Right lobe of liver (tissue), 6 donors: Measurements from ENCODE around the gene ARHGEF19. TPM values are rescaled to one million over a fixed set of nuclear protein-coding genes. Genes with fewer than 3 reads are reported as not detected.
"Not testable (repeated sequence)": the region's sequence is repeated elsewhere in the genome, so short reads cannot be mapped to it uniquely, and the experiment has no call there.

Experiments
- ATAC-seq, 4 donors: fragments of 200-7000 bp; cut with Tn5 transposase; one replicate each; pipeline ENCODE4 v1.9.1; 2020; ENCODE audit warnings: mild to moderate bottlenecking in 4 of 4, moderate library complexity in 4 of 4
- DNase-seq, 3 donors: peaks; one replicate each; pipeline ENCODE4 v3.0.0-alpha.2; 2020
- H3K27ac ChIP-seq, 3 donors: fragments of 200-600 bp; one replicate each; pipeline ENCODE4 v1.8.0; 2022
- H3K27me3 ChIP-seq, 2 donors: fragments of 200-600 bp; one replicate each; pipeline ENCODE4 v1.8.0; 2022
- H3K36me3 ChIP-seq, 4 donors: fragments of 200-600 bp; sonication (generic) in 1 of 4; one replicate each; pipeline versions ENCODE4 v1.5.1 to v1.8.0; 2017 to 2022; ENCODE audit warnings: control low read depth in 1 of 4
- H3K4me1 ChIP-seq, 4 donors: fragments of 200-600 bp; sonication (generic) in 1 of 4; one replicate each; pipeline versions ENCODE4 v1.5.1 to v1.8.0; 2017 to 2022; ENCODE audit warnings: control low read depth in 1 of 4
- H3K4me3 ChIP-seq, 3 donors: fragments of 200-600 bp; one replicate each; pipeline ENCODE4 v1.8.0; 2022
- H3K9me3 ChIP-seq, 4 donors: fragments of 200-600 bp; sonication (generic) in 1 of 4; one replicate each; pipeline versions ENCODE4 v1.5.1 to v1.8.0; 2017 to 2022; ENCODE audit warnings: control low read depth in 1 of 4
- POLR2A ChIP-seq: fragments of 450-650 bp; IDR thresholded peaks from one replicate; pipeline ENCODE4 v1.6.1; 2017; ENCODE audit warnings: antibody characterized with exemption, mild to moderate bottlenecking
- WGBS: methylation state at CpG from one replicate; pipeline ENCODE4 v1.1.6; 2018; ENCODE audit warnings: low coverage, low lambda C conversion rate; ENCODE audit not compliant: insufficient coverage; ENCODE audit errors: missing lambda C conversion rate; 5-methylcytosine and 5-hydroxymethylcytosine counted together
- intact Hi-C, 2 donors: fragments of 100-400 bp; cut with DNase I; formaldehyde crosslinking; loops; one replicate each; pipeline versions ENCODE4 v1.11.2 to v1.14.1; 2022
- total RNA-seq, 6 experiments: library from RNA; depleted of rRNA in 2 of 6; stranded (reverse); fragments of >200 nt in 2 of 6; fragmentation: NEBNext Ultra II Directional in 3 of 6; extraction: Animal tissue kit (Norgen Biotek cat#: 25700) in 3 of 6; gene quantifications; one replicate each; pipeline versions ENCODE4 v1.1.0 to v1.2.4, GENCODE V29; 2016 to 2023
- TF ChIP-seq, protein P1 (sequence below), 4 donors: fragments of 200-600 bp in 3 of 4; fragments of 450-650 bp in 1 of 4; IDR thresholded peaks; one replicate each; pipeline versions ENCODE4 v1.5.1 to v1.8.0; 2016 to 2022; ENCODE audit warnings: antibody characterized with exemption in 4 of 4, mild to moderate bottlenecking in 2 of 4
- donor health status: DM: no; HTN: yes; CAD: no.
- donor health status: DM: no; HTN: no; CAD: no.
- donor health status: DM: no; HTN: no; CAD: no.
- donor health status: DM: no; HTN: yes; CAD: no.
- donor health status: DM: no; HTN: yes; CAD: no.

ARHGEF19 gene
- total RNA-seq, 6 experiments from 2014 or later = 0.31 to 2.8 (median 1.5) TPM

DNA sequence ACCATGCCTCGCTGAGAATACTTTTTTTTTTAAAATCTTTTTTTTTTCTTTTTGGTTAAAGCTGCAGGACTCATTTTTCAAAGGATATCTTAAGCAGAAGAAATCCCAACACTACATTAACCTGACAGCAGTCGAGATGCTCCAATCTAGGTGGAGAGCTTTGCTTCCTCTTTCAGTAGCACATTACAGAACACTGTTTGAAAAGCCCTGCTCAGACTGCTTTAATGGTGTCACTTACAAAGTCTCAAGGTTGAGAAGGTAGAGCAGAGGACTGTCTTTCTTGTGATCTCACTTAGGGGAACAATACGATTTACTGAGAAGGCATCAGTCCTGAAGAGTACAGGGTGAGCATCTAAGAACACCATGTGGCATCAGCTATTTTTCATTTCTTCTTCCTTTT, 45.5 kb upstream of the ARHGEF19 start:
- Histone ChIP-seq H3K27ac (no peak overlapping the region), H3K4me1 (peaks cover 0 to 14% (median 8%) of the 10 kb centered on the region in 4 donors), H3K27me3 (no peaks in the 10 kb centered on the region), H3K4me3 (no peak overlapping the region), H3K9me3 (no peaks in the 10 kb centered on the region), H3K36me3 (peaks cover 0 to 17% (median 1%) of the 10 kb centered on the region in 4 donors)
- ATAC-seq = no peak
- 98% methylated on average over 3 of the region's 3 CpGs for whole genome bisulfite sequencing
- intact Hi-C loops = loop anchor here in 1 of 2 donors (10.0 kb wide), 1 partner anchor 97 kb away; the partner anchor contains the start of gene FBXO42
- DNase-seq = no peak
- no peak for TF ChIP-seq POLR2A
- TF ChIP-seq, protein P1, sequence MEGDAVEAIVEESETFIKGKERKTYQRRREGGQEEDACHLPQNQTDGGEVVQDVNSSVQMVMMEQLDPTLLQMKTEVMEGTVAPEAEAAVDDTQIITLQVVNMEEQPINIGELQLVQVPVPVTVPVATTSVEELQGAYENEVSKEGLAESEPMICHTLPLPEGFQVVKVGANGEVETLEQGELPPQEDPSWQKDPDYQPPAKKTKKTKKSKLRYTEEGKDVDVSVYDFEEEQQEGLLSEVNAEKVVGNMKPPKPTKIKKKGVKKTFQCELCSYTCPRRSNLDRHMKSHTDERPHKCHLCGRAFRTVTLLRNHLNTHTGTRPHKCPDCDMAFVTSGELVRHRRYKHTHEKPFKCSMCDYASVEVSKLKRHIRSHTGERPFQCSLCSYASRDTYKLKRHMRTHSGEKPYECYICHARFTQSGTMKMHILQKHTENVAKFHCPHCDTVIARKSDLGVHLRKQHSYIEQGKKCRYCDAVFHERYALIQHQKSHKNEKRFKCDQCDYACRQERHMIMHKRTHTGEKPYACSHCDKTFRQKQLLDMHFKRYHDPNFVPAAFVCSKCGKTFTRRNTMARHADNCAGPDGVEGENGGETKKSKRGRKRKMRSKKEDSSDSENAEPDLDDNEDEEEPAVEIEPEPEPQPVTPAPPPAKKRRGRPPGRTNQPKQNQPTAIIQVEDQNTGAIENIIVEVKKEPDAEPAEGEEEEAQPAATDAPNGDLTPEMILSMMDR (IDR thresholded peaks at IDR 0.05) = no peak

DNA sequence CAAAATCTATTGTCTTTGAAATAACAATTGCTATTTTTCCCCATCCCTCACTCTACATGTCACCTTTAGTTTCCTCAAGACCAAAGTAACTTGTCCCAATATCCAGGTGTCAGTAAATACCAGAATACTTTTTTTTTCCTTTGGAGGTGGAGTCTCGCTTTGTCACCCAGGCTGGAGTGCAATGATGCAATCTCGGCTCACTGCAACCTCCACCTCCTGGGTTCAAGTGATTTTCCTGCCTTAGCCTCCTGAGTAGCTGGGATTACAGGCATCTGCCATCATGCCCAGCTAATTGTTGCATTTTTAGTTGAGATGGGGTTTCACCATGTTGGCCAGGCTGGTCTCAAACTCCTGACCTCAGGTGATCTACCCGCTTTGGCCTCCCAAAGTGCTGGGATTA, 45.1 kb upstream of the ARHGEF19 start:
- H3K9me3 ChIP-seq, H3K27ac ChIP-seq, H3K27me3 ChIP-seq, DNase-seq, H3K4me3 ChIP-seq, ATAC-seq: not testable (repeated sequence)
- Histone ChIP-seq H3K36me3 (peaks cover 0 to 17% (median 2%) of the 10 kb centered on the region in 4 donors), H3K4me1 (peaks cover 0 to 14% (median 8%) of the 10 kb centered on the region in 4 donors)
- WGBS = 93% methylated on average over 1 of the region's 3 CpGs
- intact Hi-C loops = loop anchor here in 1 of 2 donors (10.0 kb wide), 1 partner anchor 97 kb away; the partner anchor contains the start of gene FBXO42

DNA sequence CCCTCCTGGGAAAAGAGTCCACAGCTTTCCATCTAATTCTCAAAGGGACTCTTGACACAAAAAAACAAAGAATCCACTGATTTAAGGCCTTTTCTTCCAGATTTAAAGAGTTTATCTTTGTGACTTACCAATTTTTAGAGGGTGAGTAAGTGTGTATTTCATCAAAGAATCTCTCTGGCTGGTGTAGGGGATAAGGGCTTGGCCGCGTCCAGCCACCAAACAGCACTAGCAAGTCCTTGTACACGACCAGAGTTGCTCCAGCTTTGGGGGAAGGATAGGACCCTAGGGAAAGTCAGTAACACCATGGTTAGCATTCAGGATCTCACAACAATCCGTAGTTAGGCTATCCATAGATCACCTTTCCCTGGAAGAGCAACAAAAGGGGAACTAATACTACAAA, 44.0 kb upstream of the ARHGEF19 start:
- ATAC-seq (no peak), DNase-seq (no peak)
- Histone ChIP-seq H3K9me3 (no peaks in the 10 kb centered on the region), H3K4me3 (no peak overlapping the region), H3K4me1 (peaks cover 0 to 14% (median 8%) of the 10 kb centered on the region in 4 donors), H3K36me3 (peaks cover 0 to 24% (median 2%) of the 10 kb centered on the region in 4 donors), H3K27ac (no peak overlapping the region), H3K27me3 (no peaks in the 10 kb centered on the region)
- WGBS = 88% methylated on average over 3 of the region's 4 CpGs
- TF ChIP-seq, protein P1 (IDR thresholded peaks at IDR 0.05) = no peak
- TF ChIP-seq POLR2A = no peak
- intact Hi-C loops = loop anchor here in 1 of 2 donors (10.0 kb wide), 1 partner anchor 98 kb away; the partner anchor contains the start of gene FBXO42

DNA sequence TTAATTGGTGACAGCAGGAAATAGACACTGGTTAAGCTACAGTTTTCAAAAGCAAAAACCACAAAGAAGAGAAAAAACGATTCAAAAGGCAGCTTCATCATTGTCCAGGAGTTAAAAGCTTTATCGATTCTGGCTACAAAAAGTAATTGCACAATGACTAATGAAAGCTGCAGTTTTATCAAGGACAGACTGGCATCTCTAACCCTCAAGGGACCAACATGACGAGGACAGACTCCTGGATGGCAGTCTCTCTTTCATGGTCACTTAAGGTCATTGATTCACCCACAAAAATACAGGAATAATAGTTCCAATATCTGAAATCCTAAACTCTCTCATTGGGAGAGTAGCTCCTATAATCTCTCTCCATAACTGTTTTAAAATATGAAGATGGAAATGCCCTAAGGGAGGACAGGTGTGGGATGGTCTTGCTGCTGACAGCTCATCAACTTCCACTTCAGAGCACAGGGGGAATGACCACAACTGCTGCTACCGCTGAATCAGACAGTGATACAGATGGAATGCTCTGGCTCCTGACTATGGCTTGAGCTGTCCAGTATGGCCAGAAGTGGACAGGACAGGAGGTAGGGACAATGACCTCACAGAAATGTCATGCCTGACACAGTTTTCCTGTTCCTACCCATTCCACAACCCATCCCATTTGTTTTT, 41.9 kb upstream of the ARHGEF19 start:
- Histone ChIP-seq H3K4me1 (peaks cover 0 to 29% (median 13%) of the 10 kb centered on the region in 4 donors), H3K27me3 (no peaks in the 10 kb centered on the region), H3K36me3 (peaks cover 0 to 24% (median 2%) of the 10 kb centered on the region in 4 donors), H3K27ac (peak overlapping the region in 1 of 3 donors; percentile 6), H3K9me3 (no peaks in the 10 kb centered on the region), H3K4me3 (no peak overlapping the region)
- DNase-seq (no peak), ATAC-seq (peak; percentile 53 to 66 (median 56))
- intact Hi-C loops = loop anchor here in 1 of 2 donors (10.0 kb wide), 1 partner anchor 100 kb away; the partner anchor contains the start of gene FBXO42
- TF ChIP-seq POLR2A = no peak
- TF ChIP-seq, protein P1 (IDR thresholded peaks at IDR 0.05) = no peak
- 30% methylated on average over 4 of the region's 4 CpGs for WGBS

DNA sequence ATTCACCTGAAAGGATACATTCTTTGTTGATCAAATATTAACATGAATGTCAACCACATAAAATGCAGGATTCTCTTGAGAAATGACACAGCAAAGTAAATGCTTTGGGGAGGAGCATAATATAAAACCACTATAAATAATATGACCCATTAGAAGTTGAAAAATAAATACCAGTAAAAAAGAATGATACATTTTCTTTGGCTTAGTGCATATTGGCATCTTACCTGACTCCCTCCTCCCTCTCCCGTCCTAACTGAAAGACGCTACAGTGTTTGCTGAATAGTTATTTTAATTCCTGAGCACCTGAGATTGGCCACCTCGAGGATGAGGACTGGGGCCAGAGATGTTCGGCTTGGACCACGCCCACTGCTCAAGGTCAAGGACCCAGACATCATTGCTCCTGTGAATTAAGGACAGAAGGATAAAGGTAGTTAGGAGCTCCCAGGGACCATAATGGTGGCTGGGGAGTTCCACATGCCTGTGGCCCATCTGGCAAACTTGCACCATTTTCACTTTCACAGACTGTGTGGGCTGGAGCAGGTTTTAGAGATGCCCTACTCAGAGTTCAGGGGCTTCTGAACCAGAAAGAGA, 41.0 kb upstream of the ARHGEF19 start:
- WGBS = 75% methylated on average over 5 of the region's 5 CpGs
- Histone ChIP-seq H3K4me3 (no peak overlapping the region), H3K4me1 (peaks cover 0 to 39% (median 16%) of the 10 kb centered on the region in 4 donors), H3K9me3 (no peaks in the 10 kb centered on the region), H3K36me3 (peaks cover 0 to 24% (median 2%) of the 10 kb centered on the region in 4 donors), H3K27ac (peak overlapping the region in 1 of 3 donors; percentile 6), H3K27me3 (no peaks in the 10 kb centered on the region)
- ATAC-seq (no peak), DNase-seq (no peak)
- TF ChIP-seq, protein P1 (IDR thresholded peaks at IDR 0.05) = no peak
- TF ChIP-seq POLR2A = no peak
- intact Hi-C loops = loop anchor here in 1 of 2 donors (10.0 kb wide), 1 partner anchor 101 kb away; the partner anchor contains the start of gene FBXO42
